ENCODE results near the gene PPP1R9B.

PPP1R9B gene

GRCh38 chr17:50141026-50141744, 9.3 kb downstream of the PPP1R9B start:
- DNase-seq (ENCODE audit: low read depth) = no peak

GRCh38 chr17:50139950-50140885, 10.3 kb downstream of the PPP1R9B start:
- DNase-seq (ENCODE audit: low read depth) = peak; percentile 72

GRCh38 chr17:50139185-50139783, 11.2 kb downstream of the PPP1R9B start:
- DNase-seq (ENCODE audit: low read depth) = no peak

GRCh38 chr17:50137042-50137441, 13.4 kb downstream of the PPP1R9B start:
- DNase-seq (ENCODE audit: low read depth) = no peak

DNA sequence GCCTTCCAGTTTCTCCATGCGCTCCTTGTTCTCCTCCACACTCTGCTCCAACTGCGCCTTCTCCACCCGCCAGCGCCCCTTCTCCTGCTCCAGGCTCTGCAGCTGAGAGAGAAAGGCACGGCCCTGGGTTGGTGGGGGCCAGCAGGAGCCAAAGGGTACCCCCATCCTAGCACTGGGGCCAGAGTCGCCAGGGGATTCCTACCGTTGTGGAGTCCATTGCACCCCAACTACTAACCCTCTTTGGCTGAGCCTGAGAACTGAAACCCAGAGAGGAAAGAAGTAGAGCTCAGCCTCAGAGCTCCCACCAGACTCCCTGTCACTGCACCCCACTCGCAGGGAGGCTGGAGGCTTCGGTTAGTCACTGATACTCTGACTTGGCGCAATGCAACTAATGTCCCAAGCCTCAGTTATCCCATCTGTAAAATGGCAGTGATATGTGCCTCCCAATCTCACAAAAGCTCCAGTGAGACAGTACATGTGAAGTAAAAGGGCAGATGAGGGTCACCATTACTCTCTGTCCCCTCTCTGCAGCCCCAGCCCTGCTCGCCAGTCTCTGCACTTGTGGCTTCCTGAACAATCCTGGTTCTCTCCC, 14.3 kb downstream of the PPP1R9B start:
- no peak for DNase-seq (ENCODE audit: low read depth)

DNA sequence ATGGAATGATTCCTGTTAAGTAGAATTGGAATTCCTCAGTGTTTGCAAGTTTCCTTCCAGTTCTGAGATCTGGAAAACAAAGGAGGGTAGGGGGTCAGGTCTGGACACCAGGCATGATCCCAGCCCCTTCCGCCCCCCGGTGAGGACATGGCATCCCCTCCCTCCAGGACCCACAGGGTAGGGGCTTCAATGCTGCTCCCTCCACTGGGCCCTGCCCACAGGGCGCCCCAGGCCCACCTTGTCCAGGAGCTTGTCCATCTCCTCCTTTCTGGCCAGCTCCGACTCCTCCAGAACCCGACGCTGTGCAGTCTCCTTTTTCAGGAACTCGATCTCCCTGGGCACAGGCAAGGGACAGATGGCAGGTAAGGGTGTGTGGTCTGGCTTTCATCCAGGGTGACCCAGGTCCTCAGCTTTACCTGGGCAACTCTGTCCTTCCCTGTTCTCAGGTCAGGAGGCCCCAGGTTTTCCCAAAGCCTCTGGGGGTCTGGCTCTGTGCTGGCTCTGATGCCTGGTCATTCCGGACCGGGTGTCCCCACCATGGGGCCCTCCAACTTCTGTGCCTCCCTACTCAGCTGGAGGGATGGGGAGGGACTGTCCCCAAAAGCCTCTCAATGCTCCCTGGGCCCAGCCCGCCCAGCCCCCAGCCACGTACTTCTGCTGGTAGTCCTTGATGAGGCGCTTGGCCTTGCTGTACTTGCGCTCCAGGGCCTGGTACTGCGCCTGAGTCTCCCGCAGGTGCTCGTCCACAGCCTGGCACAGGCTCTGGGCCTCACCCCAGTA, 15.0 kb downstream of the PPP1R9B start:
- no peak for DNase-seq (ENCODE audit: low read depth)

GRCh38 chr17:50134206-50135110, 16.0 kb downstream of the PPP1R9B start:
- DNase-seq (ENCODE audit: low read depth) = no peak

DNA sequence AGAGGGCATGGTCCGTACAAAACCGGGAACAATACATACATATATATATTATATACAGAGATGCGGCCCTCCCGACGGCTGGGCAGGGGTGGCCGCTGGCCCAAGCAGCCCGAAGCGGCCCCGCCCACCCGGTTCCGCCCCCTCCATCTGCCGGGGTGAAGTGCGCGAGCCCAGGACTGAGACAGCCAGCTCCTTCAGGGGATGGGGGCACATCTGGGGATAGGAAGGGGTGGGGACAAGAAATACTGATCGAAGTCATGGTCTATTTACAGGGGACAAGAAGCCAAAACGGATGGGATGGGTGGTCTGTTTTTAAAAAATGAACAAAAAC, 16.7 kb downstream of the PPP1R9B start:
- no peak for DNase-seq (ENCODE audit: low read depth)

- peak; percentile 53 for DNase-seq (ENCODE audit: low read depth)
These were observed 17.3 kb downstream of the PPP1R9B start for GRCh38 chr17:50133028-50133768.

GRCh38 chr17:50132104-50132794, 18.2 kb downstream of the PPP1R9B start:
- no peak for DNase-seq (ENCODE audit: low read depth)

- DNase-seq (ENCODE audit: low read depth) = no peak
These were observed 19.7 kb downstream of the PPP1R9B start for GRCh38 chr17:50130559-50131305.

DNA sequence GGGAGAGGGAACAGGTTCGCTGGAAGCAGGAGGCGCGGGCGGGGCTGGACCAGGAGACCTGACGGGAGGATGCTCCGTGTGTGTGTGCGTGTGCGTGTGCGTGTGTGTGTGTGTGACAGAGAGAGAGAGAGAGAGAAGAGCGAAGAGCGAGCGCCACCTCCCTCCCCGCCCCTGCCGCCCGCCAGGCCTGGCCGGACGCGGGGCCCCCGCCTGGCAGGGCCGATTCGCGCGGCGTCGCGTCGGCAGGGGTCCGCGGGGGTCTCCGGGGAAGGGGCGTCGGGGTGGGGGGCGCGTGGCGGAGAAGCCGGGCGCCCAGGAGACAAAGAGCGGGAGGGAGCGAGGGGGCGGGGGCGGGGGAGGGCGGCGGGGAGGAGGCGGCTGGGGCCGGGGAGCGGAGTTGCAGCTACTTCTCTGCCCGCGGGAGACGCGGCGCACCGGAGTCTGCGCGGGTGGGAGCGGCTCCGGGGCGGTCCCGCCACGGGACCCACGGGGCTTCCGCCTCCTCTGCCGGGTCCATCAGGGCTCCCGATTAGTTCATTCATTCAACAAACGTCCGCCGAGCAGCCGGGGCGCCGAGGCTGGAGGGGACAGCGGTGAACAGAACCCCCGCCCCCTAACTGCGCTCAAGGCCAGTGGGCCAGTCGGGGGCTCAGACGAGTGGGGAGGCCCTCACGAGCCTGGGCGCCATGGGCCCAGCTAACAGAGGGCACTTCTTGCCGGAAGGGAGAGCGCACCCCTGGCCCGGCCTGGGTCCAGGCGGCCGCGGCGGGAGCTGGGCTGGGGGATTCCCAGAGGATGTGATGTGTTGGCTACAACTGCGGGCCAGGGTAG, 20.5 kb downstream of the PPP1R9B start, which contains the start of gene SAMD14:
Gene SAMD14 (minus strand): TSS at position 433 of the 831 bp plus-strand sequence. CDS start 5,201 bp downstream, outside the sequence.
- DNase-seq (ENCODE audit: low read depth) = peak; percentile 62

DNA sequence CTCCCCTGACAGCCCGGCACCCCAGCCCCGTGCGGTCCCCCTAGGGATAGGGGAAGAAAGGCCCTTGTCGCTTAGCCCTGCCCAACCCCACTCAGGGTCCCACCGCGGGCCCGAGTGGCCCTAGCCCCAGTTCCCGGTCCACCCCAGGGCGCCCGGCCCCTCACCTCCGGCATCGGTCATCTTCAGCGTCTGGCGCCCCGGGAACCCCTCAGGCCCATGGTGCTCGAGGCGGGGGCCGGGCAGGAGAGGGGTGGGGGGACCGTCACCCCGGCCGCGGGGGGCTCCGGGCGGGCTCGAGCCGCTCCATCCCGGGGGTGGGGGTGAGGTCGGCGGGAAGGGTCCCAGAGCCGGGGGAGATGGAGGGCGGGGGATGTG, 21.1 kb downstream of the PPP1R9B start:
- no peak for DNase-seq (ENCODE audit: low read depth)

GRCh38 chr17:50128441-50129352, 21.8 kb downstream of the PPP1R9B start:
- DNase-seq (ENCODE audit: low read depth) = no peak

- DNase-seq (ENCODE audit: low read depth) = no peak
These were observed 22.6 kb downstream of the PPP1R9B start for GRCh38 chr17:50127697-50128361.

Data from fibroblast of gingiva (primary cell).